ENCODE results near the gene MGAT4C. TPM values are rescaled to one million over a fixed set of nuclear protein-coding genes. Genes with fewer than 3 reads are reported as not detected.

The MGAT4C gene
- polyA plus RNA-seq, 1 of the 3 experiments (the other 2 are of a cell fraction) = 0.07 TPM

- CTCF ChIA-PET = no interaction called here
- POLR2A ChIA-PET = no interaction called here
These were observed 272.6 kb downstream of the MGAT4C start for GRCh38 chr12:85983601-85984000.

More at GRCh38 chr12:85983601-85984000, 272.6 kb downstream of the MGAT4C start:
- H3K9me3 ChIP-seq = no peaks in the 10 kb centered on the region
- no peaks in the 10 kb centered on the region for H3K4me1 ChIP-seq (ENCODE audit: control insufficient read depth in 1 of 2, insufficient read depth in 2 of 2, low read depth in 1 of 2, low read length in 1 of 2)
- H3F3A ChIP-seq (replicated peaks; ENCODE audit: insufficient read depth) = no peaks in the 10 kb centered on the region
- H2AFZ ChIP-seq (ENCODE audit: low read depth) = no peak overlapping the region
- TF ChIP-seq MXI1 (IDR thresholded peaks at IDR 0.05; ENCODE audit: low read depth, low read length) (no peak), GABPA (IDR thresholded peaks at IDR 0.05; ENCODE audit: low read depth) (no peak), RAD21 (IDR thresholded peaks at IDR 0.05; ENCODE audit: low read length) (no peak), RXRA (IDR thresholded peaks at IDR 0.05; ENCODE audit: borderline replicate concordance, low read depth) (no peak), YY1 (IDR thresholded peaks at IDR 0.05; ENCODE audit: low read depth) (no peak), ELF1 (IDR thresholded peaks at IDR 0.05) (no peak), TAF1 (IDR thresholded peaks at IDR 0.05; ENCODE audit: borderline replicate concordance, low read depth, low read length) (no peak), NRF1 (IDR thresholded peaks at IDR 0.05; ENCODE audit: low read depth, low read length) (no peak), SMC3 (IDR thresholded peaks at IDR 0.05; ENCODE audit: low read depth, low read length) (no peak), EP300 (IDR thresholded peaks at IDR 0.05; ENCODE audit: borderline replicate concordance in 1 of 2, low read depth in 1 of 2, low read length in 1 of 2) (no peak), POLR2AphosphoS5 (IDR thresholded peaks at IDR 0.05; ENCODE audit: low read depth, low read length) (no peak), USF2 (IDR thresholded peaks at IDR 0.05; ENCODE audit: borderline replicate concordance, low read depth, low read length) (no peak), NFIC (IDR thresholded peaks at IDR 0.05; ENCODE audit: borderline replicate concordance) (no peak)
- TF ChIP-seq, protein P1, sequence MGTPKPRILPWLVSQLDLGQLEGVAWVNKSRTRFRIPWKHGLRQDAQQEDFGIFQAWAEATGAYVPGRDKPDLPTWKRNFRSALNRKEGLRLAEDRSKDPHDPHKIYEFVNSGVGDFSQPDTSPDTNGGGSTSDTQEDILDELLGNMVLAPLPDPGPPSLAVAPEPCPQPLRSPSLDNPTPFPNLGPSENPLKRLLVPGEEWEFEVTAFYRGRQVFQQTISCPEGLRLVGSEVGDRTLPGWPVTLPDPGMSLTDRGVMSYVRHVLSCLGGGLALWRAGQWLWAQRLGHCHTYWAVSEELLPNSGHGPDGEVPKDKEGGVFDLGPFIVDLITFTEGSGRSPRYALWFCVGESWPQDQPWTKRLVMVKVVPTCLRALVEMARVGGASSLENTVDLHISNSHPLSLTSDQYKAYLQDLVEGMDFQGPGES (IDR thresholded peaks at IDR 0.05; ENCODE audit: low read depth, low read length) = no peak
- TF ChIP-seq, protein P2, sequence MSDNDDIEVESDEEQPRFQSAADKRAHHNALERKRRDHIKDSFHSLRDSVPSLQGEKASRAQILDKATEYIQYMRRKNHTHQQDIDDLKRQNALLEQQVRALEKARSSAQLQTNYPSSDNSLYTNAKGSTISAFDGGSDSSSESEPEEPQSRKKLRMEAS (IDR thresholded peaks at IDR 0.05; ENCODE audit: low read depth) = no peak
- TF ChIP-seq, protein P3, sequence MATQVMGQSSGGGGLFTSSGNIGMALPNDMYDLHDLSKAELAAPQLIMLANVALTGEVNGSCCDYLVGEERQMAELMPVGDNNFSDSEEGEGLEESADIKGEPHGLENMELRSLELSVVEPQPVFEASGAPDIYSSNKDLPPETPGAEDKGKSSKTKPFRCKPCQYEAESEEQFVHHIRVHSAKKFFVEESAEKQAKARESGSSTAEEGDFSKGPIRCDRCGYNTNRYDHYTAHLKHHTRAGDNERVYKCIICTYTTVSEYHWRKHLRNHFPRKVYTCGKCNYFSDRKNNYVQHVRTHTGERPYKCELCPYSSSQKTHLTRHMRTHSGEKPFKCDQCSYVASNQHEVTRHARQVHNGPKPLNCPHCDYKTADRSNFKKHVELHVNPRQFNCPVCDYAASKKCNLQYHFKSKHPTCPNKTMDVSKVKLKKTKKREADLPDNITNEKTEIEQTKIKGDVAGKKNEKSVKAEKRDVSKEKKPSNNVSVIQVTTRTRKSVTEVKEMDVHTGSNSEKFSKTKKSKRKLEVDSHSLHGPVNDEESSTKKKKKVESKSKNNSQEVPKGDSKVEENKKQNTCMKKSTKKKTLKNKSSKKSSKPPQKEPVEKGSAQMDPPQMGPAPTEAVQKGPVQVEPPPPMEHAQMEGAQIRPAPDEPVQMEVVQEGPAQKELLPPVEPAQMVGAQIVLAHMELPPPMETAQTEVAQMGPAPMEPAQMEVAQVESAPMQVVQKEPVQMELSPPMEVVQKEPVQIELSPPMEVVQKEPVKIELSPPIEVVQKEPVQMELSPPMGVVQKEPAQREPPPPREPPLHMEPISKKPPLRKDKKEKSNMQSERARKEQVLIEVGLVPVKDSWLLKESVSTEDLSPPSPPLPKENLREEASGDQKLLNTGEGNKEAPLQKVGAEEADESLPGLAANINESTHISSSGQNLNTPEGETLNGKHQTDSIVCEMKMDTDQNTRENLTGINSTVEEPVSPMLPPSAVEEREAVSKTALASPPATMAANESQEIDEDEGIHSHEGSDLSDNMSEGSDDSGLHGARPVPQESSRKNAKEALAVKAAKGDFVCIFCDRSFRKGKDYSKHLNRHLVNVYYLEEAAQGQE (IDR thresholded peaks at IDR 0.05; ENCODE audit: low read depth, low read length) = no peak
- H3K9ac ChIP-seq = no peak overlapping the region
- DNase-seq = no peak
- no peaks in the 10 kb centered on the region for H3K79me2 ChIP-seq (ENCODE audit: insufficient read depth)
- H3K4me3 ChIP-seq (ENCODE audit: low read depth in 2 of 2, low read length in 1 of 2) = no peak overlapping the region
- no peak overlapping the region for H3K4me2 ChIP-seq
- 78% methylated on average over 5 of the region's 5 CpGs for WGBS (ENCODE audit: low lambda C conversion rate)
- H3K36me3 ChIP-seq (replicated peaks in 1 of 2; ENCODE audit: control insufficient read depth in 1 of 2, insufficient read depth in 2 of 2, low read length in 1 of 2) = no peaks in the 10 kb centered on the region
- no peaks in the 10 kb centered on the region for H3K27me3 ChIP-seq (ENCODE audit: insufficient read depth)
- H3K27ac ChIP-seq (ENCODE audit: low read depth in 2 of 2, low read length in 1 of 2) = no peak overlapping the region
- no peaks in the 10 kb centered on the region; the same call in 1 of the 2 replicates for H3K9me2 ChIP-seq
- no peaks in the 10 kb centered on the region for H4K20me1 ChIP-seq (ENCODE audit: insufficient read depth)
